ENCODE measurements around the gene COPB1.

Gene COPB1

GRCh38 chr11:14503023-14503422 lies 3.4 kb upstream of the COPB1 start:
- no peak for DNase-seq

DNA sequence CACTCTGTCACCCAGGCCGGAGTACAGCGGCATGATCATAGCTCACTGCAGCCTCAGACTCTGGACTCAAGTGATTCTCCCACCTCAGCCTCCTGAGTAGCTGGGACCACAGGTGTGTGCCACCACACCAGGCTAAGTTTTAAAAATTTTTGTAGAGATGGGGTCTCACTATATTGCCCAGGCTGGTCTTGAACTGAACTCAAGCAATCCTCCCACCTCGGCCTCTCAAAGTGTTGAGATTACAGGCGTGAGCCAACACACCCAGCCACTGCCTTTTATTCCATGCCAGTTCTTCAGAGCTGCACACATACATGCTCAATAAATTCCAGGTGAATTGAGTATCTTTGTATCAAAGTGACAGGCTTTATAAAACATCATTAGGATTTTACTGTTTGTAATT lies 2.4 kb upstream of the COPB1 start:
- DNase-seq: no peak

GRCh38 chr11:14500181-14500651 lies 605 bp upstream of the COPB1 start:
- peak in 1 of 2 experiments; percentile 18 for DNase-seq

- DNase-seq: no peak
Observed at GRCh38 chr11:14499178-14499559, 442 bp downstream of the COPB1 start.

GRCh38 chr11:14480716-14481115 lies 18.9 kb downstream of the COPB1 start:
- no peak for DNase-seq

DNA sequence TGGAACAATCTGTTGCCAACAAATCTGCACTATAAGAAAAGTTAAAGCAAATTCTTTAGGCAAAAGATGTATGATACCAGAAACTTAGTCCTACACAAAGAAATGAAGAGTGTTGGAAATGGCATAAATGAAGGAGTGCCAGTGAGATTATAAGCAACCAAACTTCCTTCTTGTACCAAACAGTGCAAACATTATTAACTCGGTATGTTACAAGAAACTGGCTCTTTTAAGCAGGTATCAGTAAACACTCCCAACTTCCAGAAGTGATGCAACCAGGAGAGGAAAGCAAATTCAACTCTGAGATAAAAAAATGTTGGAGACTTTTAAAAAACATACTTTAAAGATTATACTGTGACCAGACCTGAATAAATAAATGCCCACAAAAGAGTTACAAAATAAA lies 28.5 kb downstream of the COPB1 start:
- DNase-seq: no peak

DNA sequence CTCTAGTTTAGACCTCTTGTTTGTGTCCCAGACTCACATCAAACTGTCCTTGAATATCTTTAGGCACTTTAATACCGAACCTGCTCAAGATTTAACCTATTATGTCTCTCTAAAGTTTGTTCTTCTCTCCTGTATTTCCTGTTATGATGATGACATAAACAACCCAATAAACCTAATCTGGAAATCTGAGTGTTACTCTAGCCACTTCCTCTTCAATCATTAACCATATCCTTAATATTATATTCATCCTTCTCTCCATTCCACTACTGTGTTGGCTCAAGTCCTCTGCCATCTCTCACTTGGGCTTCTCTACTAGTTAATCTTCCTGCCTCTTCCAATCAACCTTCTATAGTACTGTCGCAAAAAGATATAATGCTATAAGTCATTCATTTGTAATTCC lies 36.0 kb downstream of the COPB1 start:
- DNase-seq: no peak

DNA sequence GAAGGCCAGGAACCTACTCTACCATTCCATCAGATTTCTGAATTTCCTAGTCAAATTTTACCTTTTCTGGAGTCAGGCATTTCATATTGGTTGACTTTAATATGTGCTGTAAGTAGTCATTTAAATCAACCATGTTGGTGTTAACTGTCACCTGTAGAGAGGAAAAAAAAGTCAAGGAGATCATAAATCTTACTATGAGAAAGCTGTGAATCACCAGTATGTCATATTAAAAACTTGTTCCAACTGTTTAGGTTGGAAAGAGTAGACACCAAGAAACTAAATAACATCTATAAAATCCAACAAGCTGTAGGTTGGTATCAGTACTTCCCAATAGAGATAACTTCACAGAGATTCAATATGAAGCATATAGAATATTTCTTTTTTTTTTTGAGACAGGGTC lies 39.5 kb downstream of the COPB1 start:
- no peak for DNase-seq

DNA sequence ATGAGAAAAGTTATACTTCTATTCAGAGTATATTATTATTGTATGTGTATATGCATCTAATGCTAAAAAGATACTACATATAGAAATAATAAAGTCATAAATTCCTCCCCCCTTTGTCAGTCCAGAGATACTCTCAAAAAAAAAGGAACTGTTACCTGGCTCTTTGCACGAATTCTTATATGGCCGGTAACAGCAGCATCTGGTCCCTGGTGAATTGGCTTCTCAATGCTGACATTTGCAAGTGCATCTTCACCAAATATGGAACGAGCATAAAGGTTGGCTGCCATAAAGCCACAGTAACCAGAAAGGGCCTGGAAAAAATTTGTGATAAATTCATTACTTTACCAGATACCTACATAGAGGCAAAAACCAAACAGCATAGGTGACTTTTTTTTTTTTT lies 41.2 kb downstream of the COPB1 start:
- DNase-seq: no peak

- no peak for DNase-seq
Observed at GRCh38 chr11:14455648-14456430, 43.8 kb downstream of the COPB1 start.

- DNase-seq: no peak
Observed at GRCh38 chr11:14454861-14455632, 44.6 kb downstream of the COPB1 start.

GRCh38 chr11:14451825-14452224 lies 47.8 kb downstream of the COPB1 start:
- DNase-seq: no peak

DNA sequence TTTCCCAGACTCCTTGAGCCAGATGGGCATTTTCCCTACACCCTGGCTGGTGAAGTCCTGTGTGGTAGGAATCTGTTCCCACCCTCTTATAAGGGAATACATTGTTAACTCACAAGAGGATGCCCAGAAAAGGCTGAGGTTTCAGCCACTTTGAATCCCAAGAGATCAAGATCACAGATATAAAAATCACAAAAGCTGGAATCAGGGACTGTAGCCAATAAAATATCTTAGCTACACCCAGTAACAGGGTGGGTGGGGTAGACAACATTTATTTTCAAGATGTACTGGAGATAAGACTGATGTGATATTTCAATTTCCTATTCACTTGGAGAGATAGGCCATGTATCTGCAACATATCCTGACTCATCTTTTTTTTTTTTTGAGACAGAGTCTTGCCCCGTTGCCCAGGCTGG lies 50.3 kb downstream of the COPB1 start:
- DNase-seq: no peak

GRCh38 chr11:14448240-14448639 lies 51.4 kb downstream of the COPB1 start:
- DNase-seq: no peak

GRCh38 chr11:14446701-14447169 lies 52.9 kb downstream of the COPB1 start:
- DNase-seq: no peak

DNA sequence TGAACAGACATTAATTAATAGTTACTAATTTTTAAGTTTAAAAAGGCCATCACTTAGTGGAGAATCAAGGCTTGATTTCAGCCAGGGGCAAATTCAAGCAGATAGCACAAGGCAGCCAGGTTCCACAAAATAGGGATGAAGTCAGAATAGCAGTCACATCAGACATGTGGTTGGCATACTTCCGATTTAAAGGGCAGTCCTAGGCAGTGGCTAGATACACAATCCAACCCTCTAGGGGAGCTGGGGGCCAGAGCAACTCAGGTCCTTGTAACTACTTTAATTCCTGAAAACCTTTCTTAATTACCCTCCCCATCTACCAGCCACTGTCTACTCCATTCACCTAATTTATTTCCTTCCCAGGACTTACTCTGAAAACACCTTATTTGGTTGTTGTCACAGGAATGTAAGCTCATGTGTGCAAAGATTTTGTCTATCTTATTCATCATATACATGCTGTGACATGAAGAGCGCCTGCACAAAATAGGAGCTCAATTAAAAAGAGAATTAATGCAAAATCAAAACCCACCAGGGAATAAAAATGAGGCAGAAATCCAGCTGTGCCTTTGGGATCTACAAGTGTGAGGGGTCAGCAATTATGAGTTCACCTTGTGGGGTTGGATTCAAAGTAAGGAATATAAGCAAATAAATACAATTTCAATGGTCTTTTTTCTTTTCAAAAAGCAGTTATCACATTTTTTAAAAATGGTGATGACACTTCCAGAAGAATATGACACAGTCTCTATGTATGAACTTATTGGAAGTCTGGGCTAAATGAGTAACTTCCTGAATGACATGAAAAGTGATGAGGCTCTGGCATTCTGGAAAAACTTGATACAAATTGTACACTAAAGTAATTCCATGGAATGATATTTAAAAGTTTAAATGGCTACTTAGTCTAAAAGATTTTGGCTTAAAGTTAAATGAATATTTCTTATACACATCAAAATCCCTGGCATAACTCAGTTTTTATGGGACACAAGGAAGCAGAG lies 53.8 kb downstream of the COPB1 start:
- DNase-seq: no peak

GRCh38 chr11:14444441-14445189 lies 55.0 kb downstream of the COPB1 start:
- DNase-seq: no peak

DNA sequence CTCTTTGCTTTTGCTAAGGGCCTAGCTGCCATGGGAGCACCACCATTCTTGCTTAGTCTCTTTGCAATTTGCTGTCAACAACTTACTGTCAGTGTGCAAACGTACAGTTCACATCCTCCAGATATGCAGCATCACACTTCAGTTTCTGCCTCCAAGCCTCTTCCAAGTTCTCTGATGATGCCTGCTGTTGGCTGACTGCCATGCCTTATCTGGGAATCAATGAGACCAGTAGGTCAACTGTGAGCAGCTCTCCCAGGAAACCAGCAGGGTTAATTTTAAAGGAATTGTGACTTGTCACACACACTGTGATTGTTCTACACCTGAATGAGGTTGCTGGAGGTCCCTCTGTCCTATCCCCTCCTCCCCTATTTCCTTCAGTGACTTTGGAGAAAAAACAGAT lies 56.0 kb downstream of the COPB1 start:
- no peak for DNase-seq

- DNase-seq: no peak
Observed at GRCh38 chr11:14435717-14436512, 63.7 kb downstream of the COPB1 start.

DNA sequence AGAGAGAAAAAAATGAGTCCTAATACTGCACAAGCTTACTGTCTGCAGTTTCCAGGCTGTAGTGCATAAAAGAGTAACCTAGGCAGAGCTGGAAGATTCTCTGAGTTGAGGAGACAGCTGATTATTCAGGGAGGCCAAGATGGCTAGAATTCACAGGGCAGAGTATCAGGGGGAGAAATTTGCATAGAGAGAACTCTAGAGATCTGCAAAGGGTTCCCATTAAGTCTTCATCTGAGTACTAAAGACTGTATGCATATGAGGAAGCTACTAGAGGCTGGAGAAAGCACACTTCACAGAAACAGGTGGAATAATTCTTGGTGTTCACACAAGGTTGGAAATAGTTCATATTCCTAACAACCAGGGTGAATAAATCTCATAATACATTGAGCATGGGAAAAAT lies 74.0 kb downstream of the COPB1 start:
- DNase-seq: no peak

DNA sequence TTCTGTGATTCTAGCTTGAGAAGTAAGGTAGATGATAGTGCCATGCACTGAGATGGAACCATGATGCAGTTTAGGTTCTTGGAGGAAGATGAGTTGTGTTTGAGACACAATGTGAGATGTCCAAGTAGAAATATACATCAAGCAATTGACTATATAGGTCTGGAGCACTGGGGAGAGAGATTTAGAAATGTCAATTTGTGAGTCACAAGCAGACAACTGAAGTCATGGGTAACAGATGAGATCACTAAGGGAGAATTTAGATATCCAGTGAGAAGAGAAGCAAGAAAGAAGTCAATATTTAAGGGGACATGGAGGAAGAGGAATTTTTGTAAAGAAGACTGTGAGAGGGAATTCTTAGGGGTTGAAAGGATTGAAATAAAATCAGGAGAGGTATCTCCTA lies 75.5 kb downstream of the COPB1 start:
- no peak for DNase-seq
